HG02938 (cell line): Measurements from ENCODE around the gene DUSP8.

Experiments
- ATAC-seq: cut with Tn5 transposase; IDR thresholded peaks from one replicate; pipeline ENCODE4 v1.9.1; 2021; ENCODE audit warnings: mild to moderate bottlenecking, moderate library complexity; ENCODE audit not compliant: unreplicated experiment

DUSP8 gene

GRCh38 chr11:1567052-1567720 is 4.9 kb downstream of the DUSP8 start:
- ATAC-seq, result no peak

- ATAC-seq, result no peak
Measured at GRCh38 chr11:1566381-1567051, 5.6 kb downstream of the DUSP8 start.

GRCh38 chr11:1565904-1566247 is 6.2 kb downstream of the DUSP8 start:
- no peak for ATAC-seq

- no peak for ATAC-seq
Measured at GRCh38 chr11:1565173-1565903, 6.7 kb downstream of the DUSP8 start.

- no peak for ATAC-seq
Measured at GRCh38 chr11:1564535-1565172, 7.4 kb downstream of the DUSP8 start.

- no peak for ATAC-seq
Measured at GRCh38 chr11:1563697-1564534, 8.2 kb downstream of the DUSP8 start.

- no peak for ATAC-seq
Measured at GRCh38 chr11:1563149-1563638, 8.9 kb downstream of the DUSP8 start.

- ATAC-seq, result no peak
Measured at GRCh38 chr11:1562469-1563148, 9.5 kb downstream of the DUSP8 start.

GRCh38 chr11:1561955-1562354 is 10.1 kb downstream of the DUSP8 start:
- no peak for ATAC-seq

- no peak for ATAC-seq
Measured at GRCh38 chr11:1561266-1561665, 10.8 kb downstream of the DUSP8 start.

GRCh38 chr11:1560649-1561251 is 11.3 kb downstream of the DUSP8 start:
- ATAC-seq, result no peak

- ATAC-seq, result no peak
Measured at GRCh38 chr11:1560002-1560648, 11.9 kb downstream of the DUSP8 start.

- ATAC-seq, result no peak
Measured at GRCh38 chr11:1559111-1559951, 12.7 kb downstream of the DUSP8 start.

GRCh38 chr11:1558775-1559110 is 13.3 kb downstream of the DUSP8 start:
- no peak for ATAC-seq

- ATAC-seq, result no peak
Measured at GRCh38 chr11:1557904-1558774, 13.9 kb downstream of the DUSP8 start.

GRCh38 chr11:1557051-1557884 is 14.8 kb downstream of the DUSP8 start:
- ATAC-seq, result no peak
